A549 (cell line): ENCODE results near the gene IPO13. TPM values are rescaled to one million over a fixed set of nuclear protein-coding genes. Genes with fewer than 3 reads are reported as not detected.

Experiments
- ATAC-seq, 2 experiments: fragments of 200-7000 bp in 1 of 2; fragments of >200 bp in 1 of 2; cut with Nextera tagmentation in 1 of 2; cut with Tn5 transposase in 1 of 2; 3 replicates each; pipeline versions ENCODE4 v1.8.0 to v1.9.1; 2018 to 2020; ENCODE audit warnings: mild to moderate bottlenecking in 1 of 2, moderate library complexity in 1 of 2
- CTCF ChIA-PET: fragments of 300-600 bp; sonication (Branson Sonifier 250); formaldehyde crosslinking; extraction: SDS; loops from one replicate; lab custom pipeline; 2021; ENCODE audit warnings: antibody characterized with exemption, inconsistent platforms; lab: Yijun Ruan, JAX
- POLR2A ChIA-PET: fragments of 350-600 bp; formaldehyde crosslinking; extraction: SDS; loops from one replicate; lab custom pipeline; 2021; ENCODE audit warnings: antibody characterized with exemption, inconsistent platforms; lab: Yijun Ruan, JAX
- DNase-seq, 2 experiments: peaks; one replicate each; pipeline versions ENCODE4 v3.0.0 to v3.0.0-alpha.2; 2011 to 2016; ENCODE audit warnings: low read depth in 1 of 2, low spot score in 1 of 2
- FAIRE-seq: peaks from 2 replicates; lab custom pipeline; 2011; peaks lifted over from hg19 to GRCh38; lab: Jason Lieb, UNC
- H3K27ac ChIP-seq, 2 experiments: fragments of >200 bp; sonication (Bioruptor Twin); formaldehyde crosslinking; 3 replicates each; pipeline ENCODE4 v1.5.1; 2016 to 2017
- H3K4me1 ChIP-seq: fragments of >200 bp; sonication (Bioruptor Twin); formaldehyde crosslinking; 3 replicates; pipeline ENCODE4 v1.6.1; 2016
- H3K4me2 ChIP-seq: fragments of >200 bp; sonication (Bioruptor Twin); formaldehyde crosslinking; 3 replicates; pipeline ENCODE4 v1.6.1; 2016
- H3K4me3 ChIP-seq: fragments of >200 bp; sonication (Bioruptor Twin); formaldehyde crosslinking; 3 replicates; pipeline ENCODE4 v1.5.1; 2016
- H3K9me3 ChIP-seq: fragments of >200 bp; sonication (Bioruptor Twin); formaldehyde crosslinking; 3 replicates; pipeline ENCODE4 v1.6.1; 2016
- BHLHE40 ChIP-seq: IDR thresholded peaks from 2 replicates; pipeline ENCODE4 v1.6.1; 2012; ENCODE audit warnings: low read depth, low read length, inconsistent platforms
- CBX2 ChIP-seq: fragments of 200-600 bp; sonication (generic); IDR thresholded peaks from 2 replicates; pipeline ENCODE4 v1.6.1; 2016; ENCODE audit warnings: low read depth, mild to moderate bottlenecking, borderline replicate concordance
- CEBPB ChIP-seq, 2 experiments: fragments of >200 bp in 1 of 2; sonication (Bioruptor Twin) in 1 of 2; formaldehyde crosslinking in 1 of 2; IDR thresholded peaks; 2 replicates each; pipeline ENCODE4 v1.6.1; 2012 to 2016
- EHF ChIP-seq: fragments of 250-450 bp; sonication (Bioruptor Pico); IDR thresholded peaks from 2 replicates; pipeline ENCODE4 v1.5.0; 2020; ENCODE audit warnings: mild to moderate bottlenecking
- ESRRA ChIP-seq: fragments of 150-350 bp; IDR thresholded peaks from 2 replicates; pipeline ENCODE4 v1.6.1; 2014; ENCODE audit warnings: mild to moderate bottlenecking, low read length, borderline replicate concordance
- FOSB ChIP-seq: fragments of 250-450 bp; sonication (Bioruptor Pico); IDR thresholded peaks from 2 replicates; pipeline ENCODE4 v1.5.0; 2020; ENCODE audit warnings: mild to moderate bottlenecking, moderate library complexity
- HEYL ChIP-seq: fragments of 250-450 bp; sonication (Bioruptor Pico); IDR thresholded peaks from 2 replicates; pipeline ENCODE4 v1.8.0; 2021; ENCODE audit warnings: mild to moderate bottlenecking, moderate library complexity
- HOXA7 ChIP-seq: fragments of 250-450 bp; sonication (Bioruptor Pico); IDR thresholded peaks from 2 replicates; pipeline ENCODE4 v1.5.0; 2020; ENCODE audit warnings: mild to moderate bottlenecking, moderate library complexity
- HOXB13 ChIP-seq: fragments of 250-450 bp; sonication (Bioruptor Pico); IDR thresholded peaks from 2 replicates; pipeline ENCODE4 v1.5.0; 2020; ENCODE audit warnings: low read depth, mild to moderate bottlenecking, moderate library complexity
- HOXB5 ChIP-seq: fragments of 250-450 bp; sonication (Bioruptor Pico); IDR thresholded peaks from 2 replicates; pipeline ENCODE4 v1.5.0; 2020; ENCODE audit warnings: mild to moderate bottlenecking, moderate library complexity
- JUN ChIP-seq, 2 experiments: fragments of >200 bp; sonication (Bioruptor Twin); formaldehyde crosslinking; IDR thresholded peaks; 2 replicates in 1 of 2; 3 replicates in 1 of 2; pipeline ENCODE4 v1.6.1; 2016 to 2017
- KDM1A ChIP-seq: fragments of 200-600 bp; sonication (generic); IDR thresholded peaks from 2 replicates; pipeline ENCODE4 v1.6.1; 2016; ENCODE audit warnings: low read depth, mild to moderate bottlenecking
- NFE2L2 ChIP-seq: fragments of 150-350 bp; conservative IDR thresholded peaks from 2 replicates; pipeline ENCODE4 v1.6.1; 2014; ENCODE audit warnings: low read length
- NPAS2 ChIP-seq: fragments of 250-450 bp; sonication (Bioruptor Pico); IDR thresholded peaks from 2 replicates; pipeline ENCODE4 v1.8.0; 2022; ENCODE audit warnings: mild to moderate bottlenecking, moderate library complexity, borderline replicate concordance
- NR3C1 ChIP-seq: fragments of >200 bp; sonication (Bioruptor Twin); formaldehyde crosslinking; IDR thresholded peaks from 3 replicates; pipeline ENCODE4 v1.6.1; 2017
- PHF8 ChIP-seq: fragments of 200-600 bp; sonication (generic); IDR thresholded peaks from 2 replicates; pipeline ENCODE4 v1.6.1; 2016; ENCODE audit warnings: low read depth, mild to moderate bottlenecking, antibody characterized with exemption, moderate library complexity, borderline replicate concordance
- RAD21 ChIP-seq, 2 experiments: fragments of >200 bp in 1 of 2; sonication (Bioruptor Twin) in 1 of 2; formaldehyde crosslinking in 1 of 2; IDR thresholded peaks in 1 of 2; conservative IDR thresholded peaks in 1 of 2; 2 replicates in 1 of 2; 3 replicates in 1 of 2; pipeline ENCODE4 v1.6.1; 2012 to 2018; ENCODE audit warnings: inconsistent platforms in 1 of 2
- RFX5 ChIP-seq: fragments of 450-650 bp; IDR thresholded peaks from 2 replicates; pipeline ENCODE4 v1.7.1; 2014; ENCODE audit warnings: antibody characterized with exemption, mild to moderate bottlenecking, moderate library complexity
- SMC3 ChIP-seq: fragments of >200 bp; sonication (Bioruptor Twin); formaldehyde crosslinking; IDR thresholded peaks from 3 replicates; pipeline ENCODE4 v1.6.1; 2018; ENCODE audit warnings: inconsistent platforms
- SREBF2 ChIP-seq: fragments of 450-650 bp; IDR thresholded peaks from 2 replicates; pipeline ENCODE4 v1.6.1; 2014; ENCODE audit warnings: mild to moderate bottlenecking, moderate library complexity
- TFCP2L1 ChIP-seq: fragments of 250-450 bp; sonication (Bioruptor Pico); IDR thresholded peaks from 2 replicates; pipeline ENCODE4 v1.5.0; 2021; ENCODE audit warnings: mild to moderate bottlenecking
- TP53 ChIP-seq: fragments of 250-450 bp; sonication (Bioruptor Pico); IDR thresholded peaks from 2 replicates; pipeline ENCODE4 v1.5.0; 2021; ENCODE audit warnings: mild to moderate bottlenecking, moderate library complexity
- ZC3H11A ChIP-seq: fragments of 450-650 bp; IDR thresholded peaks from 2 replicates; pipeline ENCODE4 v1.6.1; 2014; ENCODE audit warnings: antibody characterized with exemption, mild to moderate bottlenecking
- ZNF302 ChIP-seq: fragments of 250-450 bp; sonication (Bioruptor Pico); IDR thresholded peaks from 2 replicates; pipeline ENCODE4 v1.9.0; 2021; ENCODE audit warnings: inconsistent platforms, mild to moderate bottlenecking, moderate library complexity
- WGBS: methylation state at CpG from one replicate; pipeline ENCODE4 v1.1.6; 2017; ENCODE audit errors: missing lambda C conversion rate; 5-methylcytosine and 5-hydroxymethylcytosine counted together
- polyA plus RNA-seq, 4 experiments: library from polyadenylated mRNA; depleted of rRNA in 3 of 4; stranded (reverse); fragments of >200 nt; fragmentation: RNase III in 1 of 4; extraction: RNeasy Plus Mini Kit Qiagen cat#74134 plus additional on column Dnase treatment in 1 of 4; gene quantifications; 2 replicates in 3 of 4; 3 replicates in 1 of 4; pipeline ENCODE4 v1.2.3, GENCODE V29; 2011 to 2017
- TF ChIP-seq, protein P1 (sequence below): fragments of 250-450 bp; sonication (Bioruptor Pico); IDR thresholded peaks from 2 replicates; pipeline ENCODE4 v1.5.0; 2021; ENCODE audit warnings: mild to moderate bottlenecking, moderate library complexity, borderline replicate concordance
- TF ChIP-seq, protein P2 (sequence below): fragments of 250-450 bp; sonication (Bioruptor Pico); IDR thresholded peaks from 2 replicates; pipeline ENCODE4 v1.5.0; 2020; ENCODE audit warnings: low read depth, mild to moderate bottlenecking, moderate library complexity
- TF ChIP-seq, protein P3 (sequence below): IDR thresholded peaks from 2 replicates; pipeline ENCODE4 v1.6.1; 2012
- TF ChIP-seq, protein P4 (sequence below): fragments of >200 bp; sonication (Bioruptor Twin); formaldehyde crosslinking; IDR thresholded peaks from 3 replicates; pipeline ENCODE4 v1.6.1; 2016
- TF ChIP-seq, protein P5 (sequence below): fragments of >200 bp; sonication (Bioruptor Twin); formaldehyde crosslinking; IDR thresholded peaks from 2 replicates; pipeline ENCODE4 v1.6.1; 2016

Gene IPO13
- polyA plus RNA-seq, 2 of the 4 experiments (the other 2 are of a cell fraction) = 8.1 to 15.8 TPM

DNA sequence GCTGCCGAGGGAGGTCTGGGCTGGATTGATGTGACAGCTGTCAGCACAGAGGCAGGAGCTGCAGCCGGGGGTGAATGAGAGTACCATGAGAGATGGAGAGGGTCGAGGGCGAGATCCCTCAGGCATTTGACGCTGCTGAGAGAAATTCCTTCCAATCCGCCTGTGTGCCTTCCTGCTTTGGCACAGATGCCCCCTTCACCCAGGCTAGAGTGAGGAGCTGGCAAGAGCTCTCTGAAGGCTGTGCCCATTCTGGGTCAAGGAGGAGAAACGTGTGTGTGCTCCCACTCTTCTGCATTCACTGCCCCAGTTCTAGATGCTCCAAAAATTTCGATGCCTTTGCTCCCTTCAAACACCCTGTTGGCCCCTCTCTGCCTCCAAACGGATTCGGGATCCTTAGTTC is 8.4 kb upstream of the IPO13 start (continued):
- TF ChIP-seq, protein P1, sequence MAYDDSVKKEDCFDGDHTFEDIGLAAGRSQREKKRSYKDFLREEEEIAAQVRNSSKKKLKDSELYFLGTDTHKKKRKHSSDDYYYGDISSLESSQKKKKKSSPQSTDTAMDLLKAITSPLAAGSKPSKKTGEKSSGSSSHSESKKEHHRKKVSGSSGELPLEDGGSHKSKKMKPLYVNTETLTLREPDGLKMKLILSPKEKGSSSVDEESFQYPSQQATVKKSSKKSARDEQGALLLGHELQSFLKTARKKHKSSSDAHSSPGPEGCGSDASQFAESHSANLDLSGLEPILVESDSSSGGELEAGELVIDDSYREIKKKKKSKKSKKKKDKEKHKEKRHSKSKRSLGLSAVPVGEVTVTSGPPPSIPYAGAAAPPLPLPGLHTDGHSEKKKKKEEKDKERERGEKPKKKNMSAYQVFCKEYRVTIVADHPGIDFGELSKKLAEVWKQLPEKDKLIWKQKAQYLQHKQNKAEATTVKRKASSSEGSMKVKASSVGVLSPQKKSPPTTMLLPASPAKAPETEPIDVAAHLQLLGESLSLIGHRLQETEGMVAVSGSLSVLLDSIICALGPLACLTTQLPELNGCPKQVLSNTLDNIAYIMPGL (CRISPR knock-in tag) = no peak
- no peak for TF ChIP-seq HOXB13 (CRISPR knock-in tag)
- TF ChIP-seq BHLHE40 = no peak
- TF ChIP-seq HOXB5 = no peak
- TF ChIP-seq, protein P2, sequence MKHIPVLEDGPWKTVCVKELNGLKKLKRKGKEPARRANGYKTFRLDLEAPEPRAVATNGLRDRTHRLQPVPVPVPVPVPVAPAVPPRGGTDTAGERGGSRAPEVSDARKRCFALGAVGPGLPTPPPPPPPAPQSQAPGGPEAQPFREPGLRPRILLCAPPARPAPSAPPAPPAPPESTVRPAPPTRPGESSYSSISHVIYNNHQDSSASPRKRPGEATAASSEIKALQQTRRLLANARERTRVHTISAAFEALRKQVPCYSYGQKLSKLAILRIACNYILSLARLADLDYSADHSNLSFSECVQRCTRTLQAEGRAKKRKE (CRISPR knock-in tag) = no peak
- no peak for TF ChIP-seq HOXA7
- TF ChIP-seq, protein P3, sequence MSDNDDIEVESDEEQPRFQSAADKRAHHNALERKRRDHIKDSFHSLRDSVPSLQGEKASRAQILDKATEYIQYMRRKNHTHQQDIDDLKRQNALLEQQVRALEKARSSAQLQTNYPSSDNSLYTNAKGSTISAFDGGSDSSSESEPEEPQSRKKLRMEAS = no peak
- TF ChIP-seq NPAS2 (CRISPR knock-in tag) = no peak
- TF ChIP-seq ZNF302 (CRISPR knock-in tag) = no peak
- TF ChIP-seq, all 56 proteins: peak for 0

DNA sequence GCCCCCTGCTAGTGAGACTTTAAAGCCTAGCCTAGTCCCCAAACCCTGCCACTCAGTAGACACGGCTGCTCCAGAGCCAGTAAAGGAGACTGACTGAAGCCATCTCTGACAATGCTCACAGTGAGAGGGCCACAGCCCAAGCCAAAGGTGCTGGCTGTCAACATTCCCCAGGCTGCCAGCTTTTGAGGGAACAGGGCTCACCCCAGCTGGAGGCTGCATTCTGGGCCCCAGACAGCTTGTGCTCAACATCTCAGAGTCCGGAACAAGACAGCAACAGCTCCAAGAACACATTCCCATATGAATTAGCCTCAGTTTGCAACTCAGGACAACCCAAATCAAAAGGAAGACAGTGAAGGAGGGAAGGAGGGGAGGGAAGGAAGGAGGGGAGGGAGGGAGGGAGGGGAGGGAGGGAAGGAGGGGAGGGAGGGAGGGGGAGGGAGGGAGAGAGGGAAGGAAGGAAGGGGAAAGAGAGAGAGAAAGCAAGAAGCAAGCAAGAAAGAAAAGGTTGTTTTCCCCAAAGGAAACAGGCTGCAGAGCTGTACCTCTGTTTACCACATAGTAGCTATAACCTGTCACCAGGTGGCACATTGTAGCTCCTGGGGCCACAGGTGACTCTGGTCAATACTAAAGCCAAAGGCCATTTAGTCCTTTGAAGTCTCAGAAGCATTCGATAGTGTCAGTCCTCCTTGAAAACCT is 7.7 kb upstream of the IPO13 start:
- FAIRE-seq (no peak), ATAC-seq (no peak)
- CTCF ChIA-PET = interaction anchor here (1.5 to 16.9 kb wide), 2 partner anchors 9 to 174 kb away, joined by 5 to 243 read pairs; no protein-coding TSS in a partner anchor
- Histone ChIP-seq H3K9me3 (no peaks in the 10 kb centered on the region), H3K4me2 (no peak overlapping the region), H3K4me1 (peaks cover 27% of the 10 kb centered on the region), H3K27ac (peak overlapping the region in 1 of 2 experiments; percentile 35; a peak in 1 of 6 replicates), H3K4me3 (no peak overlapping the region)
- POLR2A ChIA-PET = no interaction called here
- 83% methylated on average over 3 of the region's 3 CpGs for WGBS
- TF ChIP-seq EHF (CRISPR knock-in tag) (no peak), TP53 (no peak), RAD21 (conservative IDR thresholded peaks at IDR 0.05 in 1 of 2, IDR thresholded peaks at IDR 0.05 in 1 of 2) (no peak), KDM1A (no peak), HOXA7 (no peak), PHF8 (no peak), NFE2L2 (no peak), CBX2 (no peak), HOXB13 (CRISPR knock-in tag) (no peak), NPAS2 (CRISPR knock-in tag) (no peak)
- TF ChIP-seq, protein P4, sequence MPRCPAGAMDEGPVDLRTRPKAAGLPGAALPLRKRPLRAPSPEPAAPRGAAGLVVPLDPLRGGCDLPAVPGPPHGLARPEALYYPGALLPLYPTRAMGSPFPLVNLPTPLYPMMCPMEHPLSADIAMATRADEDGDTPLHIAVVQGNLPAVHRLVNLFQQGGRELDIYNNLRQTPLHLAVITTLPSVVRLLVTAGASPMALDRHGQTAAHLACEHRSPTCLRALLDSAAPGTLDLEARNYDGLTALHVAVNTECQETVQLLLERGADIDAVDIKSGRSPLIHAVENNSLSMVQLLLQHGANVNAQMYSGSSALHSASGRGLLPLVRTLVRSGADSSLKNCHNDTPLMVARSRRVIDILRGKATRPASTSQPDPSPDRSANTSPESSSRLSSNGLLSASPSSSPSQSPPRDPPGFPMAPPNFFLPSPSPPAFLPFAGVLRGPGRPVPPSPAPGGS = no peak
- TF ChIP-seq, all 56 proteins: peak for 0
- no peak for DNase-seq

DNA sequence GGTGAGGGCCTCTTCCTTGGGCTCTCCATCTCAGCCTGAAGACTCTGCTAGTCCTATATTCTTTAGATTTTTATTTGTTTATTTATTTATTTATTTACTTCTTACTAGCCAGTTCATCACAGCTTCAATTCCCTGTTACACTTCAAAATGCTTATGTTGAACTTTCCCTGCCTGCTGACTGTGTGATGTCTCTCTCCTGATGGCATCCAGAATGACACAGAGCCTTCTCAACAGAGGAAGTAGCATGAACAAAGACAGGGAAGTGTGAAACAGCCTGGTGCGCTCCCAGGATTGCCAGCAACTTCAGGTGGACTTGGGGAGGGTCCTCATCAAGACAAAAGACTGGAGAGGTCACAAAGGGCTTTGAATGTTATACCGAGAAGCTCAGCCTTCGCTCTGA is 4.3 kb upstream of the IPO13 start:
- no peak overlapping the region for H3K4me2 ChIP-seq
- ChIA-PET POLR2A (no interaction called here), CTCF (interaction anchor here (0.7 to 7.4 kb wide), 5 partner anchors 8 to 178 kb away, joined by 3 to 69 read pairs (median 4); partner anchors contain the start of gene ARTN)
- ATAC-seq (no peak), FAIRE-seq (no peak), DNase-seq (no peak)
- H3K27ac ChIP-seq = no peak overlapping the region
- peaks cover 9% of the 10 kb centered on the region for H3K4me1 ChIP-seq
- 95% methylated on average over 2 of the region's 3 CpGs for WGBS
- H3K9me3 ChIP-seq = no peaks in the 10 kb centered on the region
- no peak overlapping the region for H3K4me3 ChIP-seq
- TF ChIP-seq NPAS2 (CRISPR knock-in tag) (no peak), NR3C1 (no peak), RFX5 (no peak), ESRRA (no peak), HEYL (CRISPR knock-in tag) (no peak), TFCP2L1 (CRISPR knock-in tag) (no peak), FOSB (no peak), JUN (IDR thresholded peaks at IDR 0.05) (no peak), SMC3 (no peak), HOXB13 (CRISPR knock-in tag) (no peak), SREBF2 (no peak), KDM1A (no peak), ZC3H11A (no peak), CEBPB (IDR thresholded peaks at IDR 0.05) (no peak), CBX2 (no peak)
- TF ChIP-seq, protein P5, sequence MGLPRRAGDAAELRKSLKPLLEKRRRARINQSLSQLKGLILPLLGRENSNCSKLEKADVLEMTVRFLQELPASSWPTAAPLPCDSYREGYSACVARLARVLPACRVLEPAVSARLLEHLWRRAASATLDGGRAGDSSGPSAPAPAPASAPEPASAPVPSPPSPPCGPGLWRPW = no peak
- TF ChIP-seq, protein P1 (CRISPR knock-in tag) = no peak
